ENCODE measurements around the gene PHACTR2. TPM values are rescaled to one million over a fixed set of nuclear protein-coding genes. Genes with fewer than 3 reads are reported as not detected.
A peak's percentile ranks its signal among the peaks of the same experiment; 100 is the strongest.
"Not testable (repeated sequence)": the region's sequence is repeated elsewhere in the genome, so short reads cannot be mapped to it uniquely, and the experiment has no call there.

PHACTR2 gene
- total RNA-seq, 1 donor from 2014 or later: 63.5 TPM

GRCh38 chr6:143655541-143655940 is 22.2 kb upstream of the PHACTR2 start:
- no peak for DNase-seq (ENCODE audit: low spot score)
- Mint-ChIP-seq H3K9me3 (peaks cover 23% of the 10 kb centered on the region), H3K4me1 (ENCODE audit: low read depth) (no peaks in the 10 kb centered on the region), H3K36me3 (ENCODE audit: low read depth) (peaks cover 10% of the 10 kb centered on the region), H3K27me3 (ENCODE audit: insufficient read depth) (no peaks in the 10 kb centered on the region), H3K27ac (no peak overlapping the region), H3K4me3 (no peak overlapping the region)
- intact Hi-C loops (cut with micrococcal nuclease): no loop called here

DNA sequence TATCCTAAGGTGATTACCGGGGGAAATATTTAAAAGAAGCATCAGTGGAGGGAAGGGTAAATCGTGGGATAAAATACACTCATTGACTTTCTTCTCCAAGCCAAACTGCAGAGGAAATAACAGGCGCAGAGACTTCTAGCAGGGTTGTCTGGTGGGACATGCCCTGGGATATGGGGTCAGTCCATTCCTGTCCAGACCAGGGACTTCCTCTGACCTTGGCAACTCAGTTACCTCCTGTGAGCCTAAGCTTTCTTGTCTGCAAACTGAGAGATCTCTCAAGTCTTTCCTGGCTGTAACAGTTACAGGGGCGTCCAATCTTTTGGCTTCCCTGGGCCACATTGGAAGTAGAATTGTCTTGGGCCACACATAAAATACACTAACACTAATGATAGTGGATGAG is 21.7 kb upstream of the PHACTR2 start:
- peaks cover 10% of the 10 kb centered on the region for H3K36me3 Mint-ChIP-seq (ENCODE audit: low read depth)
- no peaks in the 10 kb centered on the region for H3K4me1 Mint-ChIP-seq (ENCODE audit: low read depth)
- peaks cover 21% of the 10 kb centered on the region for H3K9me3 Mint-ChIP-seq
- no peak overlapping the region for H3K4me3 Mint-ChIP-seq
- no peak for DNase-seq (ENCODE audit: low spot score)
- no peaks in the 10 kb centered on the region for H3K27me3 Mint-ChIP-seq (ENCODE audit: insufficient read depth)
- intact Hi-C loops (cut with micrococcal nuclease): no loop called here
- no peak overlapping the region for H3K27ac Mint-ChIP-seq

DNA sequence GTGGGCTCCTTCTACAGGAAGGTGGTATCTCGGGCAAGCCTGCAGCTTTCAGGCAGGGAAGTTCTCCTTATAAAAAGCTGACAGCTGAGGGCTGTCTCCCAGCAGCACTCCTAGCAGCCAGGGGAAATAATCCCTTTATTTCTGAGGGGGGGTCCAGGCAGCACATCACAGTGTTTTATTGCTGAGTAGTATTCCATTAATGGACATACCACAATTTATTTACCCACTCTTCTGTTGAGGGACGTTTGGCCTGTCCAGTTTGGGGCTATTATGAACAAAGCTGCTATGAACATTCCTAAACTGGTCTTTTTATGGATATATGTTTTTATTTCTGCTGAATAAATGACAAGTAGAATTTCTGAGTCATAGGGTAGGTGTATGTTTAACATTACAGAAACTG is 20.0 kb upstream of the PHACTR2 start:
- Mint-ChIP-seq H3K36me3 (ENCODE audit: low read depth) (peaks cover 10% of the 10 kb centered on the region), H3K9me3 (peaks cover 22% of the 10 kb centered on the region), H3K27ac (no peak overlapping the region), H3K4me1 (ENCODE audit: low read depth) (no peaks in the 10 kb centered on the region), H3K27me3 (ENCODE audit: insufficient read depth) (no peaks in the 10 kb centered on the region), H3K4me3 (no peak overlapping the region)
- DNase-seq (ENCODE audit: low spot score): no peak
- intact Hi-C loops (cut with micrococcal nuclease): no loop called here

DNA sequence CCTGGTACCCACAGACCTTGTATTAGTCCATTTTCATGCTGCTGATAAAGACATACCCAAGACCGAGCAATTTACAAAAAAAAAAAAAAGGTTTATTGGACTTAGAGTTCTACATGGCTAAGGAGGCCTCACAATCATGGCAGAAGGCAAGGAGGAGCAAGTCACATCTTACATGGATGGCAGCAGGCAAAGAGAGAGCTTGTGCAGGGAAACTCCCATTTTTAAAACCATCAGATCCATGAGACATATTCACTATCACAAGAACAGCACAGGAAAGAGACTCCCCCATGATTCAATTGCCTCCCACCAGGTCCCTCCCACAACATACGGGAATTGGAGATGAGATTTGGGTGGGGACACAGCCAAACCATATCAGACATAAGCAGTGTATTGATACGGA is 17.6 kb upstream of the PHACTR2 start:
- H3K27me3 Mint-ChIP-seq (ENCODE audit: insufficient read depth); H3K4me1 Mint-ChIP-seq (ENCODE audit: low read depth); DNase-seq (ENCODE audit: low spot score); H3K4me3 Mint-ChIP-seq; intact Hi-C loops (cut with micrococcal nuclease); H3K27ac Mint-ChIP-seq: not testable (repeated sequence)
- H3K9me3 Mint-ChIP-seq: peaks cover 33% of the 10 kb centered on the region
- peaks cover 11% of the 10 kb centered on the region for H3K36me3 Mint-ChIP-seq (ENCODE audit: low read depth)

- no peak overlapping the region for H3K4me3 Mint-ChIP-seq
- H3K9me3 Mint-ChIP-seq: peaks cover 64% of the 10 kb centered on the region
- H3K4me1 Mint-ChIP-seq (ENCODE audit: low read depth): peaks cover 6% of the 10 kb centered on the region
- no peak for DNase-seq (ENCODE audit: low spot score)
- H3K27me3 Mint-ChIP-seq (ENCODE audit: insufficient read depth): peaks cover 3% of the 10 kb centered on the region
- no peak overlapping the region for H3K27ac Mint-ChIP-seq
- H3K36me3 Mint-ChIP-seq (ENCODE audit: low read depth): peaks cover 21% of the 10 kb centered on the region
- intact Hi-C loops (cut with micrococcal nuclease): no loop called here
Observed at GRCh38 chr6:143664171-143664570, 13.6 kb upstream of the PHACTR2 start.

DNA sequence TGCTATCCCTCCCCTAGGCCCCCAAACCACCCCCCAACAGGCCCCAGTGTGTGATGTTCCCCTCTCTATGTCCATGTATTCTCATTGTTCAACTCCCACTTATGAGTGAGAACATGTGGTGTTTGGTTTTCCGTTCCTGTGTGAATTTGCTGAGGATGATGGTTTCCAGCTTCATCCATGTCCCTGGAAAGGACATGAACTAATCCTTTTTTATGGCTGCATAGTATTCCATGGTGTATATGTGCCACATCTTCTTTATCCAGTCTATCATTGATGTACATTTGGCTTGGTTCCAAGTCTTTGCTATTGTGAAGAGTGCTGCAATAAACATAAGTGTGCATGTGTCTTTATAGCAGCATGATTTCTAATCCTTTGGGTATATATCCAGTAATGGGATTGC is 11.8 kb upstream of the PHACTR2 start:
- H3K4me3 Mint-ChIP-seq; H3K27me3 Mint-ChIP-seq (ENCODE audit: insufficient read depth); intact Hi-C loops (cut with micrococcal nuclease); H3K4me1 Mint-ChIP-seq (ENCODE audit: low read depth); H3K27ac Mint-ChIP-seq; DNase-seq (ENCODE audit: low spot score): not testable (repeated sequence)
- peaks cover 14% of the 10 kb centered on the region for H3K36me3 Mint-ChIP-seq (ENCODE audit: low read depth)
- H3K9me3 Mint-ChIP-seq: peaks cover 57% of the 10 kb centered on the region

GRCh38 chr6:143669483-143669882 is 8.3 kb upstream of the PHACTR2 start:
- H3K4me1 Mint-ChIP-seq (ENCODE audit: low read depth); H3K4me3 Mint-ChIP-seq; intact Hi-C loops (cut with micrococcal nuclease); DNase-seq (ENCODE audit: low spot score); H3K27me3 Mint-ChIP-seq (ENCODE audit: insufficient read depth); H3K27ac Mint-ChIP-seq: not testable (repeated sequence)
- peaks cover 11% of the 10 kb centered on the region for H3K36me3 Mint-ChIP-seq (ENCODE audit: low read depth)
- H3K9me3 Mint-ChIP-seq: peaks cover 47% of the 10 kb centered on the region

- no peak for DNase-seq (ENCODE audit: low spot score)
- Mint-ChIP-seq H3K9me3 (peaks cover 12% of the 10 kb centered on the region), H3K4me3 (no peak overlapping the region), H3K27ac (no peak overlapping the region), H3K36me3 (ENCODE audit: low read depth) (peaks cover 6% of the 10 kb centered on the region), H3K27me3 (ENCODE audit: insufficient read depth) (peaks cover 13% of the 10 kb centered on the region), H3K4me1 (ENCODE audit: low read depth) (peaks cover 20% of the 10 kb centered on the region)
- intact Hi-C loops (cut with micrococcal nuclease): no loop called here
Observed at GRCh38 chr6:143673669-143674068, 4.1 kb upstream of the PHACTR2 start.

- Mint-ChIP-seq H3K27me3 (ENCODE audit: insufficient read depth) (peaks cover 15% of the 10 kb centered on the region), H3K4me1 (ENCODE audit: low read depth) (peaks cover 28% of the 10 kb centered on the region), H3K9me3 (peaks cover 5% of the 10 kb centered on the region), H3K4me3 (no peak overlapping the region), H3K27ac (no peak overlapping the region), H3K36me3 (ENCODE audit: low read depth) (peaks cover 4% of the 10 kb centered on the region)
- intact Hi-C loops (cut with micrococcal nuclease): loop anchor here (5.0 kb wide), 2 partner anchors 58 to 97 kb away; no protein-coding TSS in a partner anchor
- DNase-seq (ENCODE audit: low spot score): no peak
Observed at GRCh38 chr6:143674483-143675381, 3.0 kb upstream of the PHACTR2 start.

GRCh38 chr6:143675382-143675900 is 2.3 kb upstream of the PHACTR2 start:
- H3K4me3 Mint-ChIP-seq: no peak overlapping the region

DNA sequence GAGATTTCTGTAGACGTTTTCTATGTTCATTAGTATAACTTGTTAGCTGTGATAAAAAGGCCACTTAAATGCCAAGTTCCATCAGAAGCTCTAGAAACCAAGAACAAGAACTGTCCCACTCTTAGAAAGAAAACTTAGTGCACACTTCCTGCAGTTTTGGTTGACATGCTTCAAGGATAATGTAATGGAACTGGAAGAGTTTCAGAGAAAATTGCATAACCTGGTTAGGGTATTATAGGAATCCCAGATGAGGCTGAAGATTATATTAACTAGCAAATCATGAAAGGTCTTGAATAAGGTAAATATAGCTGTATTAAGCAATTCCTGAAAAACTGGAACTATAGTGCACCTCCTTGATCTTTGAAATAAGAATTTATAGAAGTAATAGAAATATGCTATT is 1.8 kb upstream of the PHACTR2 start:
- H3K9me3 Mint-ChIP-seq: no peaks in the 10 kb centered on the region
- no peak for DNase-seq (ENCODE audit: low spot score)
- peaks cover 14% of the 10 kb centered on the region for H3K27me3 Mint-ChIP-seq (ENCODE audit: insufficient read depth)
- no peak overlapping the region for H3K27ac Mint-ChIP-seq
- peaks cover 33% of the 10 kb centered on the region for H3K4me1 Mint-ChIP-seq (ENCODE audit: low read depth)
- H3K4me3 Mint-ChIP-seq: no peak overlapping the region
- intact Hi-C loops (cut with micrococcal nuclease): loop anchor here (5.0 kb wide), 2 partner anchors 56 to 99 kb away; no protein-coding TSS in a partner anchor
- H3K36me3 Mint-ChIP-seq (ENCODE audit: low read depth): peaks cover 4% of the 10 kb centered on the region

More at GRCh38 chr6:143675382-143675900, 2.3 kb upstream of the PHACTR2 start:
- intact Hi-C loops (cut with micrococcal nuclease): loop anchor here (5.0 kb wide), 2 partner anchors 57 to 98 kb away; no protein-coding TSS in a partner anchor
- Mint-ChIP-seq H3K9me3 (peaks cover 2% of the 10 kb centered on the region), H3K4me1 (ENCODE audit: low read depth) (peaks cover 32% of the 10 kb centered on the region), H3K27me3 (ENCODE audit: insufficient read depth) (peaks cover 14% of the 10 kb centered on the region), H3K36me3 (ENCODE audit: low read depth) (peaks cover 4% of the 10 kb centered on the region), H3K27ac (no peak overlapping the region)
- DNase-seq (ENCODE audit: low spot score): no peak

DNA sequence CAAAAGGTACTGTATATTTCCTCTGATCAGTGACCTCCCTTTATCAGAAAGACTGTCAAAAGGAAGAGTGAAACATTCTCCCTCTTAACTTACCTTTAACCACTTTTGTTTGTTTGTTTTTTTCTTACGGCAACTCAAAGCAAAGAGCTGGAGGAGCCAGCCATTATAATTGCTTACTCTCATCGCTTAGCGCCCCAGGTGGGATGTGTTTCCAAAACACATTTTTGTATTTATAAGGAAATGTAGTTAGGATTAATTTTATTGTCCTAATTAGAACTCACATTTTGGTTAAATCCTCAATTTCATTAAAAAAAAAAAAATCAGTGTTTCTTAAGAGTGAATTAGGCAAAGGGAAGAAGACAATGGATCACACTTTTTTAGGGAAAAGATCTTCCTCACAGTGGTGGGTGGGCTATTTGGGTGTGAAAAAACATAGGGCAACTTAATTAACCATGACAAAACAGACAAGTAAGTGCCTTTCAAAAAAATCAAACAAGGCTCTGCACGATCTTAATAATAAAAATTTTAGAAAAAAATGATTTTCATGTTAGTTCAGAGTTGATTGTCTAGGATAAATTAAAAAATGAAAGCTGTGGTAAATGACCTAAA is 1.2 kb upstream of the PHACTR2 start:
- intact Hi-C loops (cut with micrococcal nuclease): loop anchor here (5.0 kb wide), 2 partner anchors 56 to 99 kb away; no protein-coding TSS in a partner anchor
- H3K36me3 Mint-ChIP-seq (ENCODE audit: low read depth): peaks cover 6% of the 10 kb centered on the region
- H3K4me3 Mint-ChIP-seq: no peak overlapping the region
- H3K9me3 Mint-ChIP-seq: no peaks in the 10 kb centered on the region
- peaks cover 33% of the 10 kb centered on the region for H3K4me1 Mint-ChIP-seq (ENCODE audit: low read depth)
- peaks cover 14% of the 10 kb centered on the region for H3K27me3 Mint-ChIP-seq (ENCODE audit: insufficient read depth)
- DNase-seq (ENCODE audit: low spot score): no peak
- H3K27ac Mint-ChIP-seq: no peak overlapping the region

DNA sequence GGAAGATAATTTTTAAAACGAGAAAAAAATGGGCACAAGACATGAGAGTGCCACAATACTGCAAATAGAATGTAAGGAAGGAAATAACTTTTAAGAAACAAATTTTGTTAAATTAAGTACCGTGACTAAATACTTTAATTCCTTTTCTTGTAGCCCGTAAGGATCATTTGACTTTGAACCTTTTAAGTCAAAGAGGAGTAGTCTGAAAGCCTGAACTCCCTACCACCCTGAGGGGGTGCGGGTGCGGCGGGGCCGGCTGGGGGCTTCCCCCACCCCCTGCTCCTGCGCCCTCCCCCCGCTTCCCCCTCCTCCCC is 231 bp upstream of the PHACTR2 start:
- Mint-ChIP-seq H3K9me3 (peaks cover 8% of the 10 kb centered on the region), H3K27ac (no peak overlapping the region), H3K4me1 (ENCODE audit: low read depth) (peaks cover 33% of the 10 kb centered on the region), H3K36me3 (ENCODE audit: low read depth) (peaks cover 12% of the 10 kb centered on the region), H3K4me3 (peak overlapping the region; percentile 33), H3K27me3 (ENCODE audit: insufficient read depth) (peaks cover 14% of the 10 kb centered on the region)
- intact Hi-C loops (cut with micrococcal nuclease): loop anchor here (5.0 kb wide), 2 partner anchors 55 to 100 kb away; no protein-coding TSS in a partner anchor
- DNase-seq (ENCODE audit: low spot score): no peak

All from activated T-helper 1 cell treated with anti-CD3 and anti-CD28 coated beads, Interleukin-12 subunit alpha, Interleukin-12 subunit beta, Interleukin-2, Interleukin-4 antibody, amounts not matched to agents 30 ng/mL and 10 ng/mL and 1 ng/mL, durations not matched to agents 14 hours and 24 hours and 36 hours (primary cell).